NOMO-1 (cell line): ENCODE measurements around the gene TLL2.

ENCODE experiments used
- DNase-seq, 2 experiments: peaks; one replicate each; lab custom pipeline; 2025; ENCODE audit not compliant: unreplicated experiment in 2 of 2; lab: John Stamatoyannopoulos, UW

The TLL2 gene

DNA sequence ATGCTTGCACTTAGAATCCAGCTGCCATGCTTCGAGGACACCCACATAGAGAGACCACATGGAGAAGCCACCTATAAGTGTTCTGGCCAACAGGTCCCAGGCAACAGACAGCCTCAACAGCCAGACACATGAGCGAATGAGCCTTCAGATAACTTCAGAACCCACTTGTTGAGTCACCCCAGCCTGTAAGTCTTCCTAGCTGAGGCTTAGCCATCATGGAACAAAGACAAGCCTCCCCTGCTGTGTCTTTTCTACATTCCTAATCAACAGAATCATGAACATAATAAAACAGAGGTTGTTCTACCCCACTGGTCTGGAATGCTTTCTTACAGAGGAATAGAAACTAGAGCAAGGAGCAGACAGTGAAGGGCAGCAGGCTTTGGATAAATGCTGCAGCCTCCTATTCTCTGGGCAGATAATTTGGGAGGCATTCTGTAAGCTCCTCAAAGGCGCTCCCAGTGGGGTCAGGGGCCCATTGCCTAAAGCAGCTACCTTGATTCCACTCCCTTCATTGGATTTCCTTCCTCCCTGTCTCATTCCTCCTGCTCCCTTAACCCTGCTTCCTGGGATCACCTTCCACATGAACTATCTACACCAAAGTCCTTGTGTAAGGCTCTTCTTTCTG, 4.6 kb downstream of the TLL2 start:
- no peak for DNase-seq

DNA sequence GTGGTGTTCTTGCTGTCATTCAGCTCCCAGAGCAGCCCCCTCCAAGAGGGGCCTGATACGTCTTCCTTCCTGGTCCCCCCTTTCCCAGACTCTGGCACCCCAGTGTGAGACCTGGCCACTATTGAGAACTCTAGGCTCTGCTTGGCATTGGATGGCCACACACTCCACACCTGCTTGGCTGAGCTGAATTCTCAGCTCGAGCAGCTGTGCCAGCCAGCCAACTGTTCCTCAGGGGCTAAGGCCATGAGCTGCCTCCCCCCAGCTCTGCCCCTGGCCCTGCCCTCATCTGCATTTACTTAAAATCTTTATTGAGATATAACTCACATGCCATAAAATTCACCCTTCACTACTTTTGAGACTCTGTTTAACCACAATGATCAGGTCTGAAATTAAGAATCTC, 6.7 kb downstream of the TLL2 start:
- no peak for DNase-seq

DNA sequence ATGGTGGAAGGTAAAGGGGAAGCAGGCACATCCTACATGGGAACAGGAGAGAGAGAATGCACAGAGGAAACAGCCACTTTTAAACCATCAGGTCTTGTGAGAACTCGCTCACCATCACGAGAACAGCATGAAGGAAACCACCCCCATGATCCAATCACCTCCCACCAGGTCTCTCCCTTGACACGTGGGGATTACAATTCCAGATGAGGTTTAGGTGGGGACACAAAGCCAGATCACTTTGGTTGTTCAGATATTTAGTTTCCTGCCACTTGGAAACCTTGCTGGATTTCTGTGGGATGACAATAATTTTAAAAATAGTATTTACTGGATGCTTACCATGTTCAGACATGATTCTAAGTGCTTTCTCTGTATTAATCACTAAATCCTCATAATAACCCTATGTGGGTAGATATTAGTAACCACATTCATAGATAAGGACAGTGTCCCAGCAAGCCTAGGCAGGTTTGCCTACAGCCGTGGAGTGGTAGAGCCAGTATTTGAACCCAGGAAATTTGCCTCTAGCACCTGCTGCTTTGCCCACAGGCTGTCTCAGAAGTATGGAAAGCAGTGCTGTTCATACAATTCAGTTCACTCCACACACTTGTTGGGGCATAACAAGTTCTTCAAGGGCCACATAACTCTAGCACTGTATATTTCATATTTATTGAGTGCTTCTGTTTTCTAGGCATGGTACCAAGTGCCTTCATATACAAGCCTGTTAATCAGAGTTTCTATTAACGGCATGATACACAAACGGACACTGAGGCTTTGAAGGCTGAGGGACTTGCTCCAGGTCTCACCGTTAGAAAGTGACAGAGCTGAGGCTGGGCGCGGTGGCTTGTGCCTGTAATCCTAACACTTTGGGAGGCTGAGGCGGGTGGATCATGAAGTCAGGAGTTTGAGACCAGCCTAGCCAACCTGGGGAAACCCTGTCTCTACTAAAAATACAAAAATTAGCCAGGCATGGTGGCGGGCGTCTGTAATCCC, 8.3 kb downstream of the TLL2 start:
- no peak for DNase-seq

DNA sequence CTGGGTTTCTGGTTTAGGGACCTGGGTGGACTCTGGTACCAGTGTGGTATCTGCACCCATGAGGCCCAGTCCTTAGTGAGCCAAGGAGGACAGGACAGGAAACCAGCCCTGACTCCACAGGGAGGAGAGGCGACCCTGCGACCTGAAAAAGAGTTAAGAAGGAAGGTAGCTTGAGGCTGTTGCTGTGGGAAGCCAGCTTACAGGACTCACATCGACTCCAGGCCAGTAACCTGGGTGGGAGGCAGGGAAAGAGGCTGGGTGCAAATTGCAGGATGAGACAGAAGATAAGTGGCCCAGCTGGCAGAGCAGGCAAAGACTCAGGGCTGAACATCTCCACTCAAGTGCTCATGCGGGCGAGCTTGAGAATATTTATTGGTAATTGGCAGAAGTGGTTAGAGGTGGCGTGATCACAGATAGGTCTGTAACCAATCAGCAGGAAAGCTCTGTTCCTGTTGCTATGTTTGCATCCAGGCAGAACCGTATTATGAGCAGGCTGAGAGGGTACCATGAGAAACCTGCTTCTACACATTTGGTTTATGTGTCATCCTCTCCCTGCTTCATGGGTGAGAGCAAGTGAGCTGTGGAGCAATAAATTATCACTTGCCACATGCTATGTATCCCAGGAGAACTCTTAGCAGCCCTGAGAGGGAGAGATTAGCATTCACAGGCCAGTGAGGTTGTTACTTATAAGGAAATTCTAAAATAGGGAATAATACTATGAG, 11.0 kb downstream of the TLL2 start:
- no peak for DNase-seq

DNA sequence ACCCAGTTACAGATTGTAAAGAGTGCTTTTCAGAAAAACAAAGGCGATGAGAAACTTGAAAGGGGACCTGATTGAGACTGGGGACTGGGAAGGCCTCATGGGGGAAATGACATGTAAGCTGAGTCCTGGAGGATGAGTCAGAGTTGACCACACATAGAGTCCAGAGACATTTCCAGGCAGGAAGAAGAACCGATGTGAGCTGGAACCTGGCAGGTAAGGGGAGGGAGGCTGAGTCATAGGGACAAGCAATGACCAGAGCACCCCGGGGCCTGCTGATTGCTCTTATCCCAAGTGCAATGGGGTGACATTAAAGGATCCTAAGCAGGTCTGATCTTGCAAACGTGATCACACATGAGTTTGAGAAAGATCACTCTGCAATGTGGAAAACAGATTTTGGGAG, 11.7 kb downstream of the TLL2 start:
- no peak for DNase-seq

DNA sequence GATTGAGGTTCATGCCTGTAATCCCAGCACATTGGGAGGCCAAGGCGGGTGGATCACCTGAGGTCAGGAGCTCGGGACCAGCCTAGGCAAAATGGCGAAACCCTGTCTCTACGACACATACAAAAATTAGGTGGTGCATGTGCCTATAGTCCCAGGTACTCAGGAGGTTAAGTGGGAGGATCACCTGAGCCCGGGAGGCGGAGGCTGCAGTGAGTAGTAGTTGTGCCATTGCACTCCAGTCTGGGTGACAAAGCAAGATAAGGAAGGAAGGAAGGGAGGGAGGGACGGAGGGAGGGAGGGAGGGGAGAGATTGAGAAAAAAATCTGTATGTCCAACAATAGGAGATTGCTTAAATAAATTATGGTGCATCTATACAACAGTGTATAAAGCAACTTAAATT, 13.2 kb downstream of the TLL2 start:
- DNase-seq, result no peak

DNA sequence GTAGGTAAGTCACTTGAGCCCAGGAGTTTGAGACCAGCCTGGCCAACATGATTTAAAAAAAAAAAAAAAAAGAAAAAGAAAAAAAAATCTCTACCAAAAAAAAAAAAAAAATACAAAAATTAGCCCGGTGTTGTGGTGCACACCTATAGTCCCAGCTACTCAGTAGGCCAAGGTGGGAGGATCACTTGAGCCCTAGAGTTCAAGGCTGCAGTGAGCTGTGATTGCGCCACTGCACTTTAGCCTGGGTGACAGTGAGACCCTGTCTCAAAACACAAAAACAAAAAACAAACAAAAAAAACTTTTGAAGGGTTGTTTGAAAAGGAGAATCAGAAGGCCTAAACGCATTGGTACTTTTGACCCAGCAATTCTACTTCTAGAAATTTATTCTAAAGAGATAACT, 13.7 kb downstream of the TLL2 start:
- no peak for DNase-seq

DNA sequence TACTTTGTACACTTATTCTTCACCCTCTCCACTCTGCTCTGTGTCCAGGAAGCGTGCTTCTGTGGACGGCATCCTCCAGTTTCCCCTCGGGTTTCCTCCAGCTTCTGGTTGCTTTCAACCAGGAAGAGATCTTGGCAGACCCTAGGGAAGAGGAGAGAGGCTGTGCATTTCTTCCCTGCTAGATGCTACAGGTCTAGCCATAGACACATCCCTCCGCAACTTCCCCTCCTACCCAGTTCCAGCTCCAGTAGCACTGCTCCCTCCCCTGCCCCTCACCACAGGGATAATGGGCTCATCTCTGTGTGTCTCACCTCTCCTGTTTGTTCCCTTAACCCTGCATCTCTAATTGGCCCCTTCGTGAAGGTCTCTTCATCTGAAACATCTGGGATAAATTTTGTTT, 16.3 kb downstream of the TLL2 start:
- no peak for DNase-seq

DNA sequence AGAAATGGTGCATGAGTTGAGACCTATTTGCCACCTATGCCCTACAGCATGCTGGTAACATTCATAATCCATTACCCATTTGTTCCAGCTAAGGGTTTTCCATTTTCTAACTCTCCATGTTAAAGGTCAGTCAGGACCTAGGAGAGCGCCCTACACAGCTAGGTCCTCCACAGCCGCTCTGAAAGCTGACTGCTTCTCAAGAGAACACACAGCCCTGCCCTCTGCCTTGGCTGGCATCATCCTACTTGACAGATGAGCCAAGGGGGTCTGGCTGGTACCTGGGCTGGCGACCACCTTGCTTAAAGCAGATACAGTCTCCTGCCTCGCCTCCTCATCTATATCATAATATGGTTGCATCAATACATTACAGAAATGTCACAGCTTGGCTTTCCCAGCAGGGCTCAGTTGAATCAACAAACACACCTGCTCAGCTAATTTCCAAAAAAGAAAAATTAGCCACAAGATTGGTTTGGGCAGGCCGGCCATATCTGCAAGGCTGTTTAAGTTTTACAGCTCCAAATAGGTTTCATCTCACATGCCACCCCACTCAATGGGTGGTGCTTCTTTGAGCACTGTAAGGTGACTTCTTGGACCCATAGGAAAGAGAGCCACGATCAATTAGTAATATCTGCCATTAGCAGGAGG, 17.3 kb downstream of the TLL2 start:
- DNase-seq, result no peak

DNA sequence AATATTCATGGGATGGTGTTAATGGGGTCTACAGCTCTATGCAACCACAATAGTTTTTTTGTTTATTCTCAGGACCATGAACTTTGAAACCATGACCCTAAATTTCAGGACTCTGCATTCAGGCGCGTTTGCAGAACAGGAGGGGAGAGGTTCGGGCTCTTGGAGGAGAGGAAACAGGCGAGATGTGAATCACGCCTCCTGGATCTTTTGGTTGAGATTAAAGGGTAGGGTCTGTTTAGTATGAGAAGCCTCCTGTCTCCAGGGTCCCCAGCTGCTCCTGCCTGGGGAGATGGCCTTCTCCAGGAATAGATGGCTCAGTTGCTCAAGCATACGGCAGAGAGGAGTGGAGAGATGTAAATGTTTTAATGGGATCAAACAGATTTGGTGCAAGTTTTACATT, 18.2 kb downstream of the TLL2 start:
- DNase-seq, result no peak

DNA sequence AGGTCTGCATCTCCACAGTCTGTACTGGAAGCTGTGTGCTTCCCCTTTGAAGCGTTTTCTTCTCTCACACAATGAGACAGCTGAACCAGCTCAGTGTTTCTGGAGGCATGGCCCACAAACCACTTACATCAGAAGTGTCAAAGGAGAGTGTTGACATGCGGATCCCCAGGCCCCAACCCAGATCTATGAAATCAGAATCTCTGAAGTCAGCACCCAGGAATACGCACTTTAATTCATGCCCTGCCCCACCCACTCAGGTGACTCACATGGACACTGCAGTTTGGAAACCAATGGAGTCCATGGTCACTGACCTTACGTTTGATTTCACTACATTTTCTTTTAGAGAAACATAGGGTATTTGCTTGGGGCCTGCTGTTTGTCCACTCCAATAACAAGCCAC, 19.0 kb downstream of the TLL2 start:
- DNase-seq, result no peak

DNA sequence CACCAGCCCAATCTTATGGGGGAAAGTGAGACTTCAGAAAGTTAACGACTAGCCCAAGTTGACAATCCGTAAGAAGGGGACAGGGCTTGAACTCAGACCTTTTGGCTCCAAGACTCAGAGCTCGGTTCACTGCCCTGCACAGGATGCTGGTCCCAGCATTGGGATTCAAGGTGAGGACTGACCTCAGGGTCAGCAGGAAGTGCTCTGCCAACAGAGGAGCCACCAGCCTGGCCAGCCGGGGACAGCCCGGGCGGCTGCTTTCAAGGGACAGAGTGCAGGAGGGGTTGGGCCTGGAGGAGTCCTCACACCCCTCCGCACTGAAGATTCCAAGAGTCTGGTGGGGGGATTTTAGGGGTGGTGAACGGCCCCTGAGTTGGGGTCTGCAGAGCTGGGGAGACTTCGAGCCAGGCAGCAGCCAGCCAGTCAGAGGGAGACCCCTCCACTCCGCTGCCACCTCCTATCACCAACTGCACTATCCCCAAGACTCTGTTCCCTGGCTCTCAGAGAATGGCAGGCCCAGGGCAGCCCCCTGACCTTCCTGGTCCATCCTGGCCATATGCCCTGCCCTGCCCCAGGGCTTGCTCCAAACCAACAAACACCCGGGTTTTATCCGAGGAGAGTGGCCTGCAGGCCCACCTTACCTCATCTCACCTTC, 19.7 kb downstream of the TLL2 start:
- no peak for DNase-seq

DNA sequence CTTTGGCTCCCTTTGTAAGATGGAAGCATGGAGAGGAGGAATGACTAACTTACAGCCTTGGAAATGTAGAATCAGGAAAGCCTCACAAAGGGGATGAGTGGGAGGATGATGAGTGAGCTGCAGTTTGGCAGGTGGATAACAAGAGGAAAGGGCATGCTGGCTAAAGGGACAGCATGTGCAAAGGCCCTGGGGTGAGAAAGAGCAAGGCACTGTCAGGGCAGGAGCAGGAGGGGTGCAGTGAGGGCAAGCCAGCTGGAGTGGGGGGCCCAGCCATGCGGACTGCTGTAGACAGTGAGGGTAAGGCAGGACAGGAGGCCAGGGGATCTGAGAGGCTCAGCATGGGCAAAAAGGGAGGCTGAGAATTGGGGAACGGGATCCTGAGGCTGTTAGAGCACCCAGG, 20.5 kb downstream of the TLL2 start:
- no peak for DNase-seq

DNA sequence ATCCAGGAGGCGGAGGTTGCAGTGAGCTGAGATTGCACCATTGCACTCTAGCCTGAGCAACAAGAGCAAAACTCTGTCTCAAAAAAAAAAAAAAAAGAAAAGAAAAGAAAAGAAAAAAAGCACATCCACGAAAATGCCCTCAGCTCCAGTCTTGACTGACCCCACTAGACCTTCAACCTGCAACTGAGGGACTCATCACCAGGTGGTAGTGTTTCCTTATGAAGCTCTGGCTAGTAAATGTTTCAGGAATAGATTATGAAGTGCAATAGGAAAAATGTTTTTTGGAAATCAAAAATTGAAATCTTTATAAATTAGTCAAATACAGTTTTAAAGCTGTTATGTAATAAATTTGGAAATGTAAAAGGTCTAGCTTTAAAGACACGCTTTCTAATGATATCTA, 22.4 kb downstream of the TLL2 start:
- DNase-seq, result no peak

DNA sequence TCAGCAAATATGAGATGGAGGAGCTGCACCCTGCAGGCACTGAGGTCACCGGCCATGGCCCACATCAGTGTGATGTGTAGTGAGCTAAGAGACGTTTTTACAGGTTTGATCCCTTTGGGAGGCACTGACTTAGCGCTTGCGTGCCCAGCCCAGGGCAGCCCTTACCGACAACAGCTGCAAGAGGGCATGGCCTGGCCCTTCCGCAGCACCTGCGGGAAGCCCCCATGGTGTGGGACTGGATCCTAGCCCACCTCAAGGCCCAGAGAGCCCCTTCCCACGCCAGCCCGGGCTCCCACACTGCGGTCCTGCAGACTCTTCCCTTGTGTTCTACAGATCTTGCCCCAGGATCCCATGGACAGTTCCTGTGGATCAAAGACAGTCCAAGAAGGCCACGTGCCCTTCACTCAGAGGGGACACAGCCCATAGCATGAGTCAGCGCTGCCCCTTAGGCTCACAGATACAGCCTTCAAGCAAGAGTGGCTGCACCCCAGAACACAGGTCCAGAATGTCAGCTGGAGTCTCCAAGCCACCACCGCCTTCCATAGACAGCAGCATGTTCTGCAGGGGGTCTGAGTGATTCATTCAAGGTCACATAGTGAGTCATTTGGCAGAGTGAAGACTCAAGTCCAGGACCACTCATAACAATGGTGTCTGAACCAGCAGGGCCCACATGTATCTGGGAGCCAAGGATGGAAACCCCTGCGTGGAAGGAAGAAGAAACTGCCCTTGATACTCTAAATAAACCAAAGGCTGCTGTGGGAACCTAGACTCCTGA, 25.4 kb downstream of the TLL2 start:
- DNase-seq, result no peak

DNA sequence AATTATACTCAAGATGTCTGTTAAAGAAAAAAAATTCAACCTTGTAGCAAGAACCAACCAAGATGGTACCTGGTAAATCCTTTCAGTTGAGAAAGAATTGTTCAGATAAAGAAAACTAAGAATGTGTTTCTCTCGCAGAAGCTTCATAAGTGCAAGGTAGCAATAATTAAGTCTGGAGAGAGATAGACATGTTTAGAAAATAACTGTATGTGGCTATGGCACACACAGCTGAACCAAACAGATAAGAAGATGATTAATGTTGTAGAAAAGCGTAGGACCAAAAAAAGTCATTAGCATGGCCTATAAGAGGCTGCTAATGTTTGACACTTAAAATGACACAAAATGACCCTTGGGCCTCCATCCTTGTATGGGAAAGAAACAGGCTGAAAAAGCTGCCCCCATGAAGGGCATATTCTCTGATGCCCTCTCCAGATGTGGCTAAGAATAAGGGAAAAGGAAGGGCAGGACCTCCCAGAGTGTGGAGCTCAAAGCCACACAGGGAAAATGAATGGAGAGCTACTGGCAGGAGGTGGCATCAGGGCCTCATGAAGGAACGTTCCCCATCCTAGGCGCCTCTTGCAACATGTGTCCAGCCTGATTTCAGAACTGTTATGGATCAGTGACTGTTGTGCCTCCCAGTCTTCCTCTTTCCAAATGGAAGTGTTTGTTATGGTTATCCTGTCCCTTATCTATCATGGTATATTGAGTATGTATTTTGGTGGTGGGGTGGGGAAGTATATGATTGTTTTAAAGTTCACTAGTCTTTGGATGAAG, 30.7 kb downstream of the TLL2 start:
- no peak for DNase-seq

DNA sequence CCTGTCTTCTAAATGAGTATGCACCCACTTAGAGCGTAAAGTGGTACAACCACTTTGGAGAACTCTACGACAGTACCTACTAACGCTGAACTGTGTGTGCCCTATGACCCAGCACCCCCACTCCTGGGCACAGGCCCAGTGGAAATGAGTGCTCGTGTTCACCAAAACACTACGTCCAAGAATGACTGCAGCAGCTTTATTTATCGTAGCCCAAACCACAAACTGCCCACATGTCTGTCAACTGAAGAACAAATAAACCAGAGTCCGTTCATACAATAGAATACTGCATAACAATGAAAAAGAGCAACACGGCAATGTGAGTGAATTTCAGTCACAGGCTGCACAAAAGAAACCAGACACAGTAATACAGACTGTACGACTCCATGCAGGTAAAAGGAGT, 35.4 kb downstream of the TLL2 start:
- DNase-seq, result no peak

DNA sequence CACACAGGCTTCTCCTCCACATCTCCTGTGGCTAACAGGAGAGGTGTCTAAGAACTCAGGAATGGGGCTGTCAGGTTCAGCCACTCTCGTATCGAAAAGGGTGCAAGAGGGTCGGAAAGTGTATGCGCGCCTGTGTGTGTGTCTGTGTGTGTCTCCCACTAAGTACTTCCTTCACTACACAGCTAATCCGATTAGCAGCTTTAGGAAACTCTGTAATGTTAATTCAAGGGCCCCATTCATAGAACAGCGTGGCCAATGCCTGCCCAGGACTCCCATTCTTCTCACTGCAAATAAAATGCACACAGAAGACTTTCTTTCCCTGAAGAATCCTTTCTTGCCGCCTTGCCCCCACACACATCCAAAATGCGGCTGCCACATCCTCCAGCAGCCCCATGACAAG, 39.9 kb downstream of the TLL2 start:
- DNase-seq, result no peak

DNA sequence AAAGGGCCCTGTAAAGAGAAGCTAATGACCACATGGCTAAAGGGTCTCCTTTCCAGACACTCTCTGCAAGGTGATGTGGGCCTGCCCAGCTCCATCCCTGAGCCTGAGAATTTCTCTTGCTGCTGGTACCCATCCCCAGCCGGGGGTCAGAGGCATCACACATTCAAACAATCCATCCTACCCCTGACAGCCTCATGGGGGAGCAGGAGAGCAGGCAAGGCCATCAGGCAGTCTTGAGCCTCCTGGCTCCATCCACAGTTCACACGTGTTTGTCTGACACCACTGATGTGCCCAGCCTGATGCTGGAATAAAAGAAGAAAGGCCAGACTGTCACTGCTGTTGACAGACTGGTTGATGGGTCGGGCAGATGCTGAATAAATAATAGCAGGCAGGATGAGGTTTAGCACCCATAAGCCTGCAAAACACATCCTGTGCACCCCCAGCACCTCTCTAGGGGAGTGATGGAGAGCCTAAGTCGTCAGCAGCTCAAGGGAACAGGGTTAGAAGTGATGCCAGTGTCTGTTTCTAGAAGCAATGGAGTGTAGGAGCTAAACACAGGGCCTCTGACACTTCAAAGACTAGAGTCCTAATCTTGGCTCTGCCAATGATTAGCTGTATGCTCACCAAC, 43.5 kb downstream of the TLL2 start:
- DNase-seq, result no peak
